ENCODE results near the gene NLRX1. TPM values are rescaled to one million over a fixed set of nuclear protein-coding genes. Genes with fewer than 3 reads are reported as not detected.

The NLRX1 gene
- total and polyA plus RNA-seq, 10 of the 15 experiments (the other 5 are each of a cell fraction or from before 2014, with no cell fraction given): 0.85 to 18.5 (median 10.0) TPM

DNA sequence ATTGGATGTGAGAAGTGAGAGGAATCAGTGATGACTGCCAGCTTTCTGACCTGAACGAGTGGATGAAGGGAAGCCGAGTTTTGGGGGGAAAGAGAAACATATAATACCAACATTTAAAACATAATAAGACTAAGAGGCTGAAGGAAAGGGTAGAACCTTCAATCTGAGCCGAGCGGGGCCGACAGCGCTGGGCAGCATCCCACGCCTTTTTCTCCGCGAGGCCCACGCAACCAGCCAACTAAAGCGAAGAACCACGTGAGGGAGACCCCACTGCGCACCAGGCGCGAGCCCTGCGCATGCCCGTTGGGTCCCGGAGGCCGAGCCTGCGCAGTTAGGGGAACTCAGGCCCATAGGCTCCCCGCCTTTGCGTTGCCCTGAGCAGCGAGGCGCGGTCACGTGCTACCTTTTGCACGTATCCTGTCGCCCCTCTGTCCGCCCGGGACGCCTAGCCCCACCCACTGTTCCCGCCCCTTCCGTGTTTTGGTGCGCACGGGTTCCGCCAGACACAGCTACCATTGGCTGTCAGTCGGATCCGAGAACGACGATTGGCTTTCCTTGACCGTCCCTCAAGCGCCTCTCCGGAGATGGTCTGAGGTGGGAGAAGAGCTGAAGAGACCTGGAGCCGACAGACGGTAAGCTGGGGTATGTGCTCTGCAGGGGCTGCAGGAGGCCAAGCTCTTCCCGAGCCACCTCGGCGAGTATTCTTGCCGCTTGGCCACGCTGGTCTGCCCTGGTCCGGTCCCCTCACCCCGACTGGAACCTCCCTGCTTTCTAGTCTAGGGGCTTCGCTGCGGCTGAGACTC, 47.3 kb upstream of the NLRX1 start, which contains the start of gene HINFP (continued):
- peak; percentile 93 for TF ChIP-seq MXI1 (IDR thresholded peaks at IDR 0.05; ENCODE audit: low read depth, low read length)
- TF ChIP-seq ZNF217 (IDR thresholded peaks at IDR 0.05): no peak
- no peak for TF ChIP-seq TCF3 (IDR thresholded peaks at IDR 0.05; ENCODE audit: borderline replicate concordance, insufficient read depth, low read depth, low read length)
- no peak for TF ChIP-seq NR2C2 (IDR thresholded peaks at IDR 0.05; ENCODE audit: borderline replicate concordance, control insufficient read depth, insufficient read length, low read depth)
- peak; percentile 32; the same call in 1 of the 2 replicates for TF ChIP-seq HCFC1 (IDR thresholded peaks at IDR 0.05; ENCODE audit: low read length)
- TF ChIP-seq, protein P1, sequence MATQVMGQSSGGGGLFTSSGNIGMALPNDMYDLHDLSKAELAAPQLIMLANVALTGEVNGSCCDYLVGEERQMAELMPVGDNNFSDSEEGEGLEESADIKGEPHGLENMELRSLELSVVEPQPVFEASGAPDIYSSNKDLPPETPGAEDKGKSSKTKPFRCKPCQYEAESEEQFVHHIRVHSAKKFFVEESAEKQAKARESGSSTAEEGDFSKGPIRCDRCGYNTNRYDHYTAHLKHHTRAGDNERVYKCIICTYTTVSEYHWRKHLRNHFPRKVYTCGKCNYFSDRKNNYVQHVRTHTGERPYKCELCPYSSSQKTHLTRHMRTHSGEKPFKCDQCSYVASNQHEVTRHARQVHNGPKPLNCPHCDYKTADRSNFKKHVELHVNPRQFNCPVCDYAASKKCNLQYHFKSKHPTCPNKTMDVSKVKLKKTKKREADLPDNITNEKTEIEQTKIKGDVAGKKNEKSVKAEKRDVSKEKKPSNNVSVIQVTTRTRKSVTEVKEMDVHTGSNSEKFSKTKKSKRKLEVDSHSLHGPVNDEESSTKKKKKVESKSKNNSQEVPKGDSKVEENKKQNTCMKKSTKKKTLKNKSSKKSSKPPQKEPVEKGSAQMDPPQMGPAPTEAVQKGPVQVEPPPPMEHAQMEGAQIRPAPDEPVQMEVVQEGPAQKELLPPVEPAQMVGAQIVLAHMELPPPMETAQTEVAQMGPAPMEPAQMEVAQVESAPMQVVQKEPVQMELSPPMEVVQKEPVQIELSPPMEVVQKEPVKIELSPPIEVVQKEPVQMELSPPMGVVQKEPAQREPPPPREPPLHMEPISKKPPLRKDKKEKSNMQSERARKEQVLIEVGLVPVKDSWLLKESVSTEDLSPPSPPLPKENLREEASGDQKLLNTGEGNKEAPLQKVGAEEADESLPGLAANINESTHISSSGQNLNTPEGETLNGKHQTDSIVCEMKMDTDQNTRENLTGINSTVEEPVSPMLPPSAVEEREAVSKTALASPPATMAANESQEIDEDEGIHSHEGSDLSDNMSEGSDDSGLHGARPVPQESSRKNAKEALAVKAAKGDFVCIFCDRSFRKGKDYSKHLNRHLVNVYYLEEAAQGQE (IDR thresholded peaks at IDR 0.05; ENCODE audit: low read depth, low read length): no peak
- TF ChIP-seq SIX5 (IDR thresholded peaks at IDR 0.05; ENCODE audit: low read depth, low read length, severe bottlenecking): peak; percentile 5
- TF ChIP-seq CREM (IDR thresholded peaks at IDR 0.05; ENCODE audit: low read depth): peak; percentile 1; the same call in 1 of the 2 replicates
- no peak for TF ChIP-seq FOXM1 (IDR thresholded peaks at IDR 0.05; ENCODE audit: low read depth, low read length)
- no peak for TF ChIP-seq STAT1 (conservative IDR thresholded peaks at IDR 0.05)
- no peak for TF ChIP-seq SMC3 (IDR thresholded peaks at IDR 0.05; ENCODE audit: borderline replicate concordance, low read length)
- peak; percentile 91 for TF ChIP-seq CHD2 (IDR thresholded peaks at IDR 0.05; ENCODE audit: borderline replicate concordance, low read depth, low read length)
- 0 out of 2 replicates have a peak, but pooled peaks have one; percentile 38 for TF ChIP-seq TCF12 (IDR thresholded peaks at IDR 0.05; ENCODE audit: low read depth, low read length)
- TF ChIP-seq ZZZ3 (IDR thresholded peaks at IDR 0.05; ENCODE audit: control insufficient read depth, insufficient read length, low read depth): no peak
- TF ChIP-seq, protein P2, sequence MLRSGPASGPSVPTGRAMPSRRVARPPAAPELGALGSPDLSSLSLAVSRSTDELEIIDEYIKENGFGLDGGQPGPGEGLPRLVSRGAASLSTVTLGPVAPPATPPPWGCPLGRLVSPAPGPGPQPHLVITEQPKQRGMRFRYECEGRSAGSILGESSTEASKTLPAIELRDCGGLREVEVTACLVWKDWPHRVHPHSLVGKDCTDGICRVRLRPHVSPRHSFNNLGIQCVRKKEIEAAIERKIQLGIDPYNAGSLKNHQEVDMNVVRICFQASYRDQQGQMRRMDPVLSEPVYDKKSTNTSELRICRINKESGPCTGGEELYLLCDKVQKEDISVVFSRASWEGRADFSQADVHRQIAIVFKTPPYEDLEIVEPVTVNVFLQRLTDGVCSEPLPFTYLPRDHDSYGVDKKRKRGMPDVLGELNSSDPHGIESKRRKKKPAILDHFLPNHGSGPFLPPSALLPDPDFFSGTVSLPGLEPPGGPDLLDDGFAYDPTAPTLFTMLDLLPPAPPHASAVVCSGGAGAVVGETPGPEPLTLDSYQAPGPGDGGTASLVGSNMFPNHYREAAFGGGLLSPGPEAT (IDR thresholded peaks at IDR 0.05; ENCODE audit: low read depth): no peak; the same call in none of the 2 replicates
- 0 out of 2 replicates have a peak, but pooled peaks have one; percentile 38 for TF ChIP-seq FOXK2 (IDR thresholded peaks at IDR 0.05)
- no peak for TF ChIP-seq WRNIP1 (IDR thresholded peaks at IDR 0.05; ENCODE audit: borderline replicate concordance, low read depth, low read length)
- TF ChIP-seq KLF5 (IDR thresholded peaks at IDR 0.05; ENCODE audit: partially characterized antibody): peak; percentile 23
- TF ChIP-seq CHD4 (IDR thresholded peaks at IDR 0.05): no peak
- TF ChIP-seq EP300 (IDR thresholded peaks at IDR 0.05; ENCODE audit: borderline replicate concordance in 1 of 2, control insufficient read depth in 1 of 2, low read depth in 2 of 2, low read length in 2 of 2): no peak
- 0 out of 2 replicates have a peak, but pooled peaks have one; percentile 13 for TF ChIP-seq CBFB (IDR thresholded peaks at IDR 0.05; ENCODE audit: low read depth)
- peak; percentile 83 for TF ChIP-seq POLR2A (IDR thresholded peaks at IDR 0.05; ENCODE audit: low read depth, low read length)
- no peak for TF ChIP-seq ETV6 (conservative IDR thresholded peaks at IDR 0.05 in 1 of 2, IDR thresholded peaks at IDR 0.05 in 1 of 2; ENCODE audit: borderline replicate concordance in 1 of 2, low read depth in 1 of 2)
- TF ChIP-seq, protein P3, sequence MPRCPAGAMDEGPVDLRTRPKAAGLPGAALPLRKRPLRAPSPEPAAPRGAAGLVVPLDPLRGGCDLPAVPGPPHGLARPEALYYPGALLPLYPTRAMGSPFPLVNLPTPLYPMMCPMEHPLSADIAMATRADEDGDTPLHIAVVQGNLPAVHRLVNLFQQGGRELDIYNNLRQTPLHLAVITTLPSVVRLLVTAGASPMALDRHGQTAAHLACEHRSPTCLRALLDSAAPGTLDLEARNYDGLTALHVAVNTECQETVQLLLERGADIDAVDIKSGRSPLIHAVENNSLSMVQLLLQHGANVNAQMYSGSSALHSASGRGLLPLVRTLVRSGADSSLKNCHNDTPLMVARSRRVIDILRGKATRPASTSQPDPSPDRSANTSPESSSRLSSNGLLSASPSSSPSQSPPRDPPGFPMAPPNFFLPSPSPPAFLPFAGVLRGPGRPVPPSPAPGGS (IDR thresholded peaks at IDR 0.05; ENCODE audit: borderline replicate concordance, insufficient read depth, low read depth, low read length, poor library complexity, severe bottlenecking): no peak

Measured in GM12878 (cell line).